ENCODE data around the gene CRK. TPM values are rescaled to one million over a fixed set of nuclear protein-coding genes. Genes with fewer than 3 reads are reported as not detected.

Gene CRK
- total RNA-seq, 1 donor from 2014 or later, result 57.1 TPM

- no peak overlapping the region for H3K4me3 Mint-ChIP-seq (ENCODE audit: unreplicated experiment)
- no peak for DNase-seq (ENCODE audit: extremely low spot score, unreplicated experiment)
These were observed 24.9 kb upstream of the CRK start for GRCh38 chr17:1480747-1481465.

GRCh38 chr17:1478418-1478817, 22.4 kb upstream of the CRK start:
- Mint-ChIP-seq H3K27ac (ENCODE audit: unreplicated experiment) (no peak overlapping the region), H3K4me3 (ENCODE audit: unreplicated experiment) (no peak overlapping the region), H3K9me3 (ENCODE audit: unreplicated experiment) (no peaks in the 10 kb centered on the region), H3K27me3 (ENCODE audit: unreplicated experiment) (no peaks in the 10 kb centered on the region), H3K4me1 (ENCODE audit: unreplicated experiment) (peaks cover 5% of the 10 kb centered on the region), H3K36me3 (ENCODE audit: unreplicated experiment) (peaks cover 30% of the 10 kb centered on the region)
- no peak for DNase-seq (ENCODE audit: extremely low spot score, unreplicated experiment)
- no peak for TF ChIP-seq CTCF (IDR thresholded peaks at IDR 0.05)

More at GRCh38 chr17:1480747-1481465, 24.9 kb upstream of the CRK start:
- no peak for TF ChIP-seq CTCF (IDR thresholded peaks at IDR 0.05)
- Mint-ChIP-seq H3K36me3 (ENCODE audit: unreplicated experiment) (peaks cover 26% of the 10 kb centered on the region), H3K9me3 (ENCODE audit: unreplicated experiment) (no peaks in the 10 kb centered on the region), H3K27ac (ENCODE audit: unreplicated experiment) (no peak overlapping the region), H3K27me3 (ENCODE audit: unreplicated experiment) (no peaks in the 10 kb centered on the region), H3K4me1 (ENCODE audit: unreplicated experiment) (peaks cover 6% of the 10 kb centered on the region)

GRCh38 chr17:1475321-1475854, 19.4 kb upstream of the CRK start:
- H3K4me3 Mint-ChIP-seq (ENCODE audit: unreplicated experiment), result no peak overlapping the region
- no peak for TF ChIP-seq CTCF (IDR thresholded peaks at IDR 0.05)
- no peaks in the 10 kb centered on the region for H3K9me3 Mint-ChIP-seq (ENCODE audit: unreplicated experiment)
- peaks cover 21% of the 10 kb centered on the region for H3K36me3 Mint-ChIP-seq (ENCODE audit: unreplicated experiment)
- DNase-seq (ENCODE audit: extremely low spot score, unreplicated experiment), result no peak
- H3K4me1 Mint-ChIP-seq (ENCODE audit: unreplicated experiment), result peaks cover 6% of the 10 kb centered on the region
- no peaks in the 10 kb centered on the region for H3K27me3 Mint-ChIP-seq (ENCODE audit: unreplicated experiment)
- no peak overlapping the region for H3K27ac Mint-ChIP-seq (ENCODE audit: unreplicated experiment)

GRCh38 chr17:1474402-1475189, 18.6 kb upstream of the CRK start:
- DNase-seq (ENCODE audit: extremely low spot score, unreplicated experiment), result no peak
- H3K36me3 Mint-ChIP-seq (ENCODE audit: unreplicated experiment), result peaks cover 21% of the 10 kb centered on the region
- peaks cover 6% of the 10 kb centered on the region for H3K4me1 Mint-ChIP-seq (ENCODE audit: unreplicated experiment)
- no peak overlapping the region for H3K4me3 Mint-ChIP-seq (ENCODE audit: unreplicated experiment)
- TF ChIP-seq CTCF (IDR thresholded peaks at IDR 0.05), result no peak
- no peaks in the 10 kb centered on the region for H3K27me3 Mint-ChIP-seq (ENCODE audit: unreplicated experiment)
- no peak overlapping the region for H3K27ac Mint-ChIP-seq (ENCODE audit: unreplicated experiment)
- H3K9me3 Mint-ChIP-seq (ENCODE audit: unreplicated experiment), result no peaks in the 10 kb centered on the region

- DNase-seq (ENCODE audit: extremely low spot score, unreplicated experiment), result no peak
- Mint-ChIP-seq H3K9me3 (ENCODE audit: unreplicated experiment) (no peaks in the 10 kb centered on the region), H3K27me3 (ENCODE audit: unreplicated experiment) (no peaks in the 10 kb centered on the region), H3K4me3 (ENCODE audit: unreplicated experiment) (no peak overlapping the region), H3K27ac (ENCODE audit: unreplicated experiment) (no peak overlapping the region), H3K36me3 (ENCODE audit: unreplicated experiment) (peaks cover 26% of the 10 kb centered on the region), H3K4me1 (ENCODE audit: unreplicated experiment) (peaks cover 6% of the 10 kb centered on the region)
- TF ChIP-seq CTCF (IDR thresholded peaks at IDR 0.05), result no peak
These were observed 17.8 kb upstream of the CRK start for GRCh38 chr17:1473841-1474240.
